ENCODE measurements around the gene OTOS.

DNA sequence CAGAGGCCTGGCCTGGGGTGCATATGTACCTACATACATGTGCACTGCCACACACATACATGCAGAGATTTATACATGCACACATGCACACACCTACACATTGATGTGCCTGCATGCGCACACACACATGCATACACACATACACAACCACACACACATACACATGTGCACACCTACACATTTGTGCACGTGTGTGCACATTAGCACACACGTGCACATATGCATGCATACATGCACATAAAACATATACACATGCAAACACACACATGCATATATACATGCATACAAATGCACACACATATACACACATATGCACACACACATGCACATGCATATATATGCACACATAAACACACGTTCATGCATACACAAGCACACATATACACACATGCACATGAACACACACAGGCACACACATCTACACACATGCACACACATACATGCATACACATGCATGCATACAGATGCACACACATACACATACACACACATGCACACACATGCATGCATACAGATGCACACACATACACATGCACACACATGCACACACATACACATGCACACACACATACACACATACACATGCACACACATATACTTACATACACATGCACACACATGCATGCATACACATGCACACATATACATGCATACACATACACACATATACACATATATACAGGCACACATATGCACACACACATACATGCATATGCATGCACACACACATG lies 23.6 kb upstream of the OTOS start:
- TF ChIP-seq, protein P1, sequence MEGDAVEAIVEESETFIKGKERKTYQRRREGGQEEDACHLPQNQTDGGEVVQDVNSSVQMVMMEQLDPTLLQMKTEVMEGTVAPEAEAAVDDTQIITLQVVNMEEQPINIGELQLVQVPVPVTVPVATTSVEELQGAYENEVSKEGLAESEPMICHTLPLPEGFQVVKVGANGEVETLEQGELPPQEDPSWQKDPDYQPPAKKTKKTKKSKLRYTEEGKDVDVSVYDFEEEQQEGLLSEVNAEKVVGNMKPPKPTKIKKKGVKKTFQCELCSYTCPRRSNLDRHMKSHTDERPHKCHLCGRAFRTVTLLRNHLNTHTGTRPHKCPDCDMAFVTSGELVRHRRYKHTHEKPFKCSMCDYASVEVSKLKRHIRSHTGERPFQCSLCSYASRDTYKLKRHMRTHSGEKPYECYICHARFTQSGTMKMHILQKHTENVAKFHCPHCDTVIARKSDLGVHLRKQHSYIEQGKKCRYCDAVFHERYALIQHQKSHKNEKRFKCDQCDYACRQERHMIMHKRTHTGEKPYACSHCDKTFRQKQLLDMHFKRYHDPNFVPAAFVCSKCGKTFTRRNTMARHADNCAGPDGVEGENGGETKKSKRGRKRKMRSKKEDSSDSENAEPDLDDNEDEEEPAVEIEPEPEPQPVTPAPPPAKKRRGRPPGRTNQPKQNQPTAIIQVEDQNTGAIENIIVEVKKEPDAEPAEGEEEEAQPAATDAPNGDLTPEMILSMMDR (IDR thresholded peaks at IDR 0.05), result no peak
- no peak for TF ChIP-seq EZH2 (IDR thresholded peaks at IDR 0.05; ENCODE audit: borderline replicate concordance, insufficient read depth, low read depth, low read length, poor library complexity, severe bottlenecking)
